HG02870 (cell line): ENCODE results near the gene GPC3.
"Not testable (repeated sequence)": the region's sequence is repeated elsewhere in the genome, so short reads cannot be mapped to it uniquely, and the experiment has no call there.

Source experiments
- ATAC-seq: cut with Tn5 transposase; IDR thresholded peaks from one replicate; pipeline ENCODE4 v1.9.1; 2021; ENCODE audit warnings: mild to moderate bottlenecking, moderate library complexity; ENCODE audit not compliant: unreplicated experiment

The GPC3 gene

GRCh38 chrX:133537142-133537541 lies 448.3 kb downstream of the GPC3 start:
- ATAC-seq = no peak

- no peak for ATAC-seq
Measured at GRCh38 chrX:133535066-133535465, 450.3 kb downstream of the GPC3 start.

- ATAC-seq = no peak
Measured at GRCh38 chrX:133534172-133534571, 451.2 kb downstream of the GPC3 start.

GRCh38 chrX:133533249-133533648 lies 452.1 kb downstream of the GPC3 start:
- ATAC-seq = no peak

GRCh38 chrX:133530960-133531359 lies 454.4 kb downstream of the GPC3 start:
- ATAC-seq = no peak

GRCh38 chrX:133529578-133529977 lies 455.8 kb downstream of the GPC3 start:
- no peak for ATAC-seq

- ATAC-seq = no peak
Measured at GRCh38 chrX:133527825-133528224, 457.6 kb downstream of the GPC3 start.

- no peak for ATAC-seq
Measured at GRCh38 chrX:133527415-133527814, 458.0 kb downstream of the GPC3 start.

GRCh38 chrX:133526773-133527172 lies 458.6 kb downstream of the GPC3 start:
- ATAC-seq = not testable (repeated sequence)

GRCh38 chrX:133523526-133523925 lies 461.9 kb downstream of the GPC3 start:
- no peak for ATAC-seq

GRCh38 chrX:133523081-133523487 lies 462.3 kb downstream of the GPC3 start:
- no peak for ATAC-seq

GRCh38 chrX:133516686-133517085 lies 468.7 kb downstream of the GPC3 start:
- ATAC-seq = no peak

GRCh38 chrX:133514486-133514885 lies 470.9 kb downstream of the GPC3 start:
- no peak for ATAC-seq

GRCh38 chrX:133513123-133513522 lies 472.3 kb downstream of the GPC3 start:
- ATAC-seq = no peak

GRCh38 chrX:133511041-133511440 lies 474.4 kb downstream of the GPC3 start:
- no peak for ATAC-seq

- ATAC-seq = no peak
Measured at GRCh38 chrX:133497356-133497755, 488.0 kb downstream of the GPC3 start.

- no peak for ATAC-seq
Measured at GRCh38 chrX:133495464-133496391, 489.7 kb downstream of the GPC3 start.

GRCh38 chrX:133493366-133493765 lies 492.0 kb downstream of the GPC3 start:
- no peak for ATAC-seq

GRCh38 chrX:133490955-133491354 lies 494.4 kb downstream of the GPC3 start:
- no peak for ATAC-seq
